Fibroblast of lung (primary cell): ENCODE data around the gene USP13. TPM values are rescaled to one million over a fixed set of nuclear protein-coding genes. Genes with fewer than 3 reads are reported as not detected.

Experiments
- DNase-seq, 2 donors: peaks; one replicate each; pipeline versions ENCODE4 v3.0.0 to v3.0.0-alpha.2; 2010; ENCODE audit warnings: low read depth in 2 of 2
- H2AFZ ChIP-seq: 2 replicates; pipeline ENCODE4 v1.5.1; 2012; ENCODE audit warnings: low read length, control low read depth, inconsistent platforms
- H3K27ac ChIP-seq: 2 replicates; pipeline ENCODE4 v1.5.1; 2011; ENCODE audit warnings: low read length, control low read depth; ENCODE audit not compliant: insufficient read depth
- H3K27me3 ChIP-seq: 2 replicates; pipeline ENCODE4 v1.5.1; 2011; ENCODE audit warnings: mild to moderate bottlenecking, low read length; ENCODE audit not compliant: control insufficient read depth, insufficient read depth
- H3K36me3 ChIP-seq: 2 replicates; pipeline ENCODE4 v1.5.1; 2011; ENCODE audit warnings: low read length; ENCODE audit not compliant: control insufficient read depth, insufficient read depth
- H3K4me1 ChIP-seq: 2 replicates; pipeline ENCODE4 v1.5.1; 2011; ENCODE audit warnings: low read length; ENCODE audit not compliant: control insufficient read depth, insufficient read depth; ENCODE audit errors: extremely low read depth
- H3K4me2 ChIP-seq: 2 replicates; pipeline ENCODE4 v1.5.1; 2011; ENCODE audit warnings: low read length, control low read depth; ENCODE audit not compliant: insufficient read depth; ENCODE audit errors: extremely low read depth
- H3K4me3 ChIP-seq, 4 experiments: fragments of 200-600 bp in 1 of 4; sonication (generic) in 1 of 4; replicated peaks in 1 of 4; 2 replicates each; pipeline ENCODE4 v1.5.1; 2011 to 2016; ENCODE audit warnings: low read length in 4 of 4, low read depth in 3 of 4, mild to moderate bottlenecking in 3 of 4, control low read depth in 2 of 4, inconsistent platforms in 1 of 4, mixed read lengths in 1 of 4; ENCODE audit not compliant: insufficient read depth in 1 of 4; ENCODE audit errors: control extremely low read depth in 1 of 4
- H3K79me2 ChIP-seq: 2 replicates; pipeline ENCODE4 v1.5.1; 2012; ENCODE audit warnings: mild to moderate bottlenecking, low read length, inconsistent platforms; ENCODE audit not compliant: control insufficient read depth, insufficient read depth
- H3K9ac ChIP-seq: 2 replicates; pipeline ENCODE4 v1.5.1; 2011; ENCODE audit warnings: mild to moderate bottlenecking, low read length, control low read depth; ENCODE audit not compliant: insufficient read depth
- H3K9me3 ChIP-seq: 2 replicates; pipeline ENCODE4 v1.5.1; 2012; ENCODE audit warnings: low read depth, low read length; ENCODE audit not compliant: control insufficient read depth, insufficient read depth
- H4K20me1 ChIP-seq: 2 replicates; pipeline ENCODE4 v1.5.1; 2011; ENCODE audit warnings: low read length; ENCODE audit not compliant: control insufficient read depth, insufficient read depth; ENCODE audit errors: extremely low read depth
- EZH2 ChIP-seq: IDR thresholded peaks from 2 replicates; pipeline ENCODE4 v1.5.1; 2012; ENCODE audit warnings: low read length, control low read depth, mild to moderate bottlenecking; ENCODE audit errors: missing control alignments
- polyA plus RNA-seq, 2 donors: library from polyadenylated mRNA; depleted of rRNA in 1 of 2; stranded (reverse) in 1 of 2; unstranded in 1 of 2; fragments of >200 nt; gene quantifications; 2 replicates each; pipeline ENCODE4 v1.2.1, GENCODE V29; 2011 to 2012; ENCODE audit warnings: missing spikeins in 1 of 2
- total RNA-seq: library from RNA; depleted of rRNA; stranded (reverse); fragments of >200 nt; gene quantifications from 2 replicates; pipeline ENCODE4 v1.2.1, GENCODE V29; 2014
- TF ChIP-seq, protein P1 (sequence below), 2 donors: IDR thresholded peaks in 1 of 2; conservative IDR thresholded peaks in 1 of 2; 1 replicate in 1 of 2; 2 replicates in 1 of 2; pipeline ENCODE4 v1.5.1; 2011 to 2012; ENCODE audit warnings: low read length in 2 of 2, control low read depth in 1 of 2, inconsistent platforms in 1 of 2, low read depth in 1 of 2, mild to moderate bottlenecking in 1 of 2

USP13 gene
- total and polyA plus RNA-seq, 2 donors (not counting 1 experiment from before 2014, with no cell fraction given) = 11.7 to 15.7 TPM

DNA sequence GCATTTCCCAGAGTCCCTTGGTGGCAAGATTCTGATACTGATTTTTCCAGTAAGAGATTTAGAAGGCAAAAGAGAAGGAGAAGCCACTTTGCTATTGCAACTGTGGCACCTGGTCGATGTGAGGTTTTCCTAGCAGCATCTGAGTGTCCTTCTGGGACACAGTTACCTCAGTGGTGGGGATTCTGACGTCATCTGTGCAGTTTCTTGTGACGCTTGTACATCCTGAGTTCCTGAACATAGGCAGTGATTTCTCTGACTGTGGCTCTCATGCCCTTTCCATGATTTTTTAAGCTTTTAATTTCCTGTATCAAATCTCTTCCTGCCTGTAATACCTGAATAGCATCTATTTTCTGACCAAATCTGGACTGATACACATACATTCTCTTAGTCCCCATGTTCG is 8.9 kb downstream of the USP13 start:
- no peak for TF ChIP-seq EZH2
- TF ChIP-seq, protein P1, sequence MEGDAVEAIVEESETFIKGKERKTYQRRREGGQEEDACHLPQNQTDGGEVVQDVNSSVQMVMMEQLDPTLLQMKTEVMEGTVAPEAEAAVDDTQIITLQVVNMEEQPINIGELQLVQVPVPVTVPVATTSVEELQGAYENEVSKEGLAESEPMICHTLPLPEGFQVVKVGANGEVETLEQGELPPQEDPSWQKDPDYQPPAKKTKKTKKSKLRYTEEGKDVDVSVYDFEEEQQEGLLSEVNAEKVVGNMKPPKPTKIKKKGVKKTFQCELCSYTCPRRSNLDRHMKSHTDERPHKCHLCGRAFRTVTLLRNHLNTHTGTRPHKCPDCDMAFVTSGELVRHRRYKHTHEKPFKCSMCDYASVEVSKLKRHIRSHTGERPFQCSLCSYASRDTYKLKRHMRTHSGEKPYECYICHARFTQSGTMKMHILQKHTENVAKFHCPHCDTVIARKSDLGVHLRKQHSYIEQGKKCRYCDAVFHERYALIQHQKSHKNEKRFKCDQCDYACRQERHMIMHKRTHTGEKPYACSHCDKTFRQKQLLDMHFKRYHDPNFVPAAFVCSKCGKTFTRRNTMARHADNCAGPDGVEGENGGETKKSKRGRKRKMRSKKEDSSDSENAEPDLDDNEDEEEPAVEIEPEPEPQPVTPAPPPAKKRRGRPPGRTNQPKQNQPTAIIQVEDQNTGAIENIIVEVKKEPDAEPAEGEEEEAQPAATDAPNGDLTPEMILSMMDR (conservative IDR thresholded peaks at IDR 0.05 in 1 of 2, IDR thresholded peaks at IDR 0.05 in 1 of 2; ENCODE audit: low read depth in 1 of 2, low read length in 2 of 2) = no peak
- Histone ChIP-seq H3K4me2 (no peak overlapping the region), H3K9me3 (no peaks in the 10 kb centered on the region), H3K4me3 (no peak overlapping the region), H3K27ac (no peak overlapping the region), H3K9ac (no peak overlapping the region), H3K27me3 (no peaks in the 10 kb centered on the region), H3K36me3 (no peaks in the 10 kb centered on the region), H2AFZ (no peak overlapping the region), H3K4me1 (peaks cover 2% of the 10 kb centered on the region), H3K79me2 (peaks cover 66% of the 10 kb centered on the region), H4K20me1 (no peaks in the 10 kb centered on the region)
- DNase-seq = no peak

DNA sequence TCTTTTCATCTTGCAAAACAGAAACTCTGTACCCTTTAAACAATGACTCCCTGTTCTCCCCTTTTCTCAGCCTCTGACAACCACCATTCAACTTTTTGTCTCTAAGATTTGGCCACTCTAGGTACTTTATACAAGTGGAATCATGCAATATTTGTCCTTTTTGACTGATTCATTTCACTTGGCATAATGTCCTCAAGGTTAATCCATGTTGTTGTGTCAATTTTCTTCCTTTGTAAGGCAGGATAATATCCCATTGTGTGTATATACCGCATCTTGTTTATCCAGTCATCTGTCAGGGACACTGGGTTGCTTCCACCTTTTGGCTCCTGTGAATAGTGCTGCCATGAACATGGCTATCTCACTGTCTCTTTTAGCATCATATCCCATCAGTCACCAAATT is 10.3 kb downstream of the USP13 start:
- Histone ChIP-seq H3K79me2 (peaks cover 68% of the 10 kb centered on the region), H3K4me2 (no peak overlapping the region), H3K4me1 (peaks cover 2% of the 10 kb centered on the region), H3K27me3 (no peaks in the 10 kb centered on the region), H2AFZ (no peak overlapping the region), H3K9me3 (no peaks in the 10 kb centered on the region), H3K27ac (no peak overlapping the region), H3K36me3 (no peaks in the 10 kb centered on the region), H4K20me1 (no peaks in the 10 kb centered on the region), H3K9ac (no peak overlapping the region), H3K4me3 (no peak overlapping the region)
- no peak for DNase-seq
- TF ChIP-seq, protein P1 (conservative IDR thresholded peaks at IDR 0.05 in 1 of 2, IDR thresholded peaks at IDR 0.05 in 1 of 2; ENCODE audit: low read depth in 1 of 2, low read length in 2 of 2) = no peak
- no peak for TF ChIP-seq EZH2

GRCh38 chr3:179666030-179666429 is 13.2 kb downstream of the USP13 start:
- Histone ChIP-seq H3K36me3 (no peaks in the 10 kb centered on the region), H3K9me3 (no peaks in the 10 kb centered on the region), H4K20me1 (no peaks in the 10 kb centered on the region), H3K79me2 (peaks cover 63% of the 10 kb centered on the region), H2AFZ (no peak overlapping the region), H3K27me3 (no peaks in the 10 kb centered on the region), H3K27ac (no peak overlapping the region), H3K9ac (no peak overlapping the region), H3K4me3 (no peak overlapping the region), H3K4me1 (peaks cover 2% of the 10 kb centered on the region), H3K4me2 (peak overlapping the region; percentile 52)
- no peak for DNase-seq
- TF ChIP-seq, protein P1 (conservative IDR thresholded peaks at IDR 0.05 in 1 of 2, IDR thresholded peaks at IDR 0.05 in 1 of 2; ENCODE audit: low read depth in 1 of 2, low read length in 2 of 2) = no peak
- TF ChIP-seq EZH2 = no peak
